ENCODE measurements around the gene OSTM1. TPM values are rescaled to one million over a fixed set of nuclear protein-coding genes. Genes with fewer than 3 reads are reported as not detected.

The OSTM1 gene
- total and polyA plus RNA-seq, 2 of the 13 experiments (the other 11 are each of a cell fraction or from before 2014, with no cell fraction given): 8.7 to 20.5 TPM

GRCh38 chr6:108117427-108118358, 43.2 kb upstream of the OSTM1 start (continued):
- TF ChIP-seq FUBP1 (CRISPR knock-in tag; IDR thresholded peaks at IDR 0.05; ENCODE audit: borderline replicate concordance) (no peak), ZNF354B (CRISPR knock-in tag; IDR thresholded peaks at IDR 0.05) (no peak), RARA (CRISPR knock-in tag; IDR thresholded peaks at IDR 0.05) (no peak), ZNF350 (CRISPR knock-in tag; IDR thresholded peaks at IDR 0.05; ENCODE audit: borderline replicate concordance, low read depth) (no peak), CERS6 (CRISPR knock-in tag; IDR thresholded peaks at IDR 0.05) (no peak), ZNF331 (CRISPR knock-in tag; IDR thresholded peaks at IDR 0.05) (no peak), ZNF768 (CRISPR knock-in tag; IDR thresholded peaks at IDR 0.05) (peak; percentile 33; the same call in 1 of the 2 replicates), ATF2 (CRISPR knock-in tag; IDR thresholded peaks at IDR 0.05) (no peak), ZBTB7B (CRISPR knock-in tag; IDR thresholded peaks at IDR 0.05) (0 out of 2 replicates have a peak, but pooled peaks have one; percentile 29), ZSCAN25 (CRISPR knock-in tag; IDR thresholded peaks at IDR 0.05) (no peak), ATF6 (CRISPR knock-in tag; conservative IDR thresholded peaks at IDR 0.05) (no peak), TFDP2 (CRISPR knock-in tag; IDR thresholded peaks at IDR 0.05) (no peak), ZBTB38 (CRISPR knock-in tag; IDR thresholded peaks at IDR 0.05) (no peak), TOE1 (CRISPR knock-in tag; IDR thresholded peaks at IDR 0.05) (no peak), DR1 (CRISPR knock-in tag; IDR thresholded peaks at IDR 0.05) (peak; percentile 43; the same call in 1 of the 2 replicates), SP5 (CRISPR knock-in tag; IDR thresholded peaks at IDR 0.05; ENCODE audit: borderline replicate concordance, low read depth) (no peak), ZNF30 (CRISPR knock-in tag; IDR thresholded peaks at IDR 0.05) (no peak), ZNF724P (CRISPR knock-in tag; IDR thresholded peaks at IDR 0.05; ENCODE audit: borderline replicate concordance) (no peak), LBX2 (CRISPR knock-in tag; IDR thresholded peaks at IDR 0.05; ENCODE audit: borderline replicate concordance) (no peak), SOX13 (IDR thresholded peaks at IDR 0.05) (no peak), SOX13 (CRISPR knock-in tag; conservative IDR thresholded peaks at IDR 0.05 in 1 of 2, IDR thresholded peaks at IDR 0.05 in 1 of 2) (no peak)
